ENCODE results near the gene RIBC1.

DNA sequence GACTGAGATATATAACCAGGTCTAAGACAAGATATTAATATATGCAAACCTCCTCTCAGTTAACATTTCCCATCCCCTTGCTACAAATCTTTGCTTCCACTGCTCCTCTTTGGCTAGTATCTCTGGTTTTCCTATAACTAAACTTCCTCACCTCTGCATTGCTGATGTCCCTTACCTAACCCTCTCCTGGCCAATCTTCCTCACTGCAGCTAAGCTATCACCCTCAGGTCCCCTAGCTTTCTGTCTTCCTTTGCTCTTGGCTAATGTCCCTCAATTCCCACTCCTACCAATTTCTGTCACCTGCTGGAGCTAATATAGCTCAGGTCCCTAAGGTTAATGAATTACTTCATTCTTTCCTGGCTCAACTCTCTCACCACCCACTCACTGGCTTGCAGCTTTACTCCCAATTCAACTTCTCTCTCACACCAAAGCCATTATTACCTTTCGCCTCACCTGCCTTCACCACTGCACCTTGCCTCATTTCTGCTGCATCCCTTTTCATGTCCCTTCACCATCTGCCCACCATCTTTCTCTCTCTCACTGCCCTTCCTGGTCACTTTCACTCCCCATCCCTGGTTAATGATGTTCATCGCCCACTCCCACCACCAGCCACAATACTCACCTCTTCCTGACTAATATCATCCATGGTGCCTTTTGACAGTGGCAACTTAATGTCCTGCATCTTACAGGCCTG is 26.9 kb upstream of the RIBC1 start:
- TF ChIP-seq, protein P1, sequence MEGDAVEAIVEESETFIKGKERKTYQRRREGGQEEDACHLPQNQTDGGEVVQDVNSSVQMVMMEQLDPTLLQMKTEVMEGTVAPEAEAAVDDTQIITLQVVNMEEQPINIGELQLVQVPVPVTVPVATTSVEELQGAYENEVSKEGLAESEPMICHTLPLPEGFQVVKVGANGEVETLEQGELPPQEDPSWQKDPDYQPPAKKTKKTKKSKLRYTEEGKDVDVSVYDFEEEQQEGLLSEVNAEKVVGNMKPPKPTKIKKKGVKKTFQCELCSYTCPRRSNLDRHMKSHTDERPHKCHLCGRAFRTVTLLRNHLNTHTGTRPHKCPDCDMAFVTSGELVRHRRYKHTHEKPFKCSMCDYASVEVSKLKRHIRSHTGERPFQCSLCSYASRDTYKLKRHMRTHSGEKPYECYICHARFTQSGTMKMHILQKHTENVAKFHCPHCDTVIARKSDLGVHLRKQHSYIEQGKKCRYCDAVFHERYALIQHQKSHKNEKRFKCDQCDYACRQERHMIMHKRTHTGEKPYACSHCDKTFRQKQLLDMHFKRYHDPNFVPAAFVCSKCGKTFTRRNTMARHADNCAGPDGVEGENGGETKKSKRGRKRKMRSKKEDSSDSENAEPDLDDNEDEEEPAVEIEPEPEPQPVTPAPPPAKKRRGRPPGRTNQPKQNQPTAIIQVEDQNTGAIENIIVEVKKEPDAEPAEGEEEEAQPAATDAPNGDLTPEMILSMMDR (IDR thresholded peaks at IDR 0.05 in 2 of 3, conservative IDR thresholded peaks at IDR 0.05 in 1 of 3; ENCODE audit: control insufficient read depth in 2 of 3, extremely low read depth in 1 of 3, insufficient read depth in 1 of 3, low read depth in 3 of 3, low read length in 3 of 3): no peak
- TF ChIP-seq CREM (IDR thresholded peaks at IDR 0.05; ENCODE audit: low read depth): no peak
- no peak for TF ChIP-seq POLR2AphosphoS5 (IDR thresholded peaks at IDR 0.05; ENCODE audit: low read length)
- TF ChIP-seq MYC (IDR thresholded peaks at IDR 0.05; ENCODE audit: insufficient read depth, insufficient read length, insufficient replicate concordance, low read length, severe bottlenecking): no peak
- no peak for TF ChIP-seq ASH2L (IDR thresholded peaks at IDR 0.05; ENCODE audit: borderline replicate concordance, low read depth)
- TF ChIP-seq TAF1 (IDR thresholded peaks at IDR 0.05; ENCODE audit: borderline replicate concordance, low read depth, low read length): no peak
- no peak for TF ChIP-seq FOXM1 (IDR thresholded peaks at IDR 0.05; ENCODE audit: low read depth, low read length)
- TF ChIP-seq CBFB (IDR thresholded peaks at IDR 0.05; ENCODE audit: low read depth): no peak
